NCI-H187 treated with DMSO at 0.1 percent for 48 hours (cell line): ENCODE data around the gene NKX1-1.

ENCODE experiments used
- DNase-seq: peaks from one replicate; lab custom pipeline; 2025; lab: John Stamatoyannopoulos, UW

NKX1-1 gene

DNA sequence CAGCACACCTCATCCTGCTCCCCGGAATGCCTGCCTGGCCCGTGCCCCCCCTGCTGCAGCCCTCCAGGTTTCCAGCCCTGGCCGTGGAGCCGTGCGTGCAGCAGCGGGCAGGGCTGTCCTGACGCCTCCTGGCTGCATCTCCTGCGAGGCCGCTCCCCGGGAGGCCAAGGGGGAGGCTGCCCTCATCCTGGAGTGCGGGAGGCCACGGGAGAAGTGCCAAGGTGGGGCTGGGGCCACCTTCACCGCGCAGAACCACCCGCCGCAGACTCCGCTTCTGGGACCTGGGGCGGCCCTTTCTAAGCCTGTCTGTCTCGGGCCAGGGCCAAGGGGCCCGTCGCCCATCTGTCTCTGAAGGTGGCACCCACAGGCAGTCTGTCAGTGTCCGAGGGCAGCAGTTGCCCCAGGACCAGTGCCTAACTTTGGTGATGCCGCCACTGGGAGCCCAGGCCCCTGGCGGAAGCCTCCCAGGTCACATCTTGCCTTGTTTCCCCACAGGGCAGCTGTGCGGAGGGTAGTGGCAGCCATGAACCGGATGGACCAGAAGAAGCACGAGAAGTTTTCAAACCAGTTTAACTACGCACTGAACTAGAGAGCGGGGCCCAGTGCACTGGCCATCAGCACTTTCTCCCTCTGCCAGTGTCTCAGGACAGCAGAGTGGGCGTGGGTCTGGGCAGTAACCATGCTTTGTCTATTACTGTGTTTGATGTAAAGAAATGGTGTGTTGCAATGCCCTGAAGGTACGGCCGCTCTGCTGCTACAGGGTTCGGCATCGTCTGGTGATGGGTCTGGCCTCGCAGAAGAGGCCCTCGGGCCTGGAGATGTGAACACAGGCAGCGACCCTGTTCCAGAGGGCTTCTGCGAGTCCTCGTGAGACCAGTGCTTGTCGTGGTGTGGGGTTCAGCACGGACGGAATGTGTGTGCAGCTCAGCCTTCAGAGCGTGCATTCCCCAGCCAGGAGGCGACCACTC is 20.6 kb downstream of the NKX1-1 start:
- no peak for DNase-seq

- DNase-seq: no peak
These were observed 21.4 kb downstream of the NKX1-1 start for GRCh38 chr4:1384675-1385372.

- no peak for DNase-seq
These were observed 22.3 kb downstream of the NKX1-1 start for GRCh38 chr4:1383728-1384591.

DNA sequence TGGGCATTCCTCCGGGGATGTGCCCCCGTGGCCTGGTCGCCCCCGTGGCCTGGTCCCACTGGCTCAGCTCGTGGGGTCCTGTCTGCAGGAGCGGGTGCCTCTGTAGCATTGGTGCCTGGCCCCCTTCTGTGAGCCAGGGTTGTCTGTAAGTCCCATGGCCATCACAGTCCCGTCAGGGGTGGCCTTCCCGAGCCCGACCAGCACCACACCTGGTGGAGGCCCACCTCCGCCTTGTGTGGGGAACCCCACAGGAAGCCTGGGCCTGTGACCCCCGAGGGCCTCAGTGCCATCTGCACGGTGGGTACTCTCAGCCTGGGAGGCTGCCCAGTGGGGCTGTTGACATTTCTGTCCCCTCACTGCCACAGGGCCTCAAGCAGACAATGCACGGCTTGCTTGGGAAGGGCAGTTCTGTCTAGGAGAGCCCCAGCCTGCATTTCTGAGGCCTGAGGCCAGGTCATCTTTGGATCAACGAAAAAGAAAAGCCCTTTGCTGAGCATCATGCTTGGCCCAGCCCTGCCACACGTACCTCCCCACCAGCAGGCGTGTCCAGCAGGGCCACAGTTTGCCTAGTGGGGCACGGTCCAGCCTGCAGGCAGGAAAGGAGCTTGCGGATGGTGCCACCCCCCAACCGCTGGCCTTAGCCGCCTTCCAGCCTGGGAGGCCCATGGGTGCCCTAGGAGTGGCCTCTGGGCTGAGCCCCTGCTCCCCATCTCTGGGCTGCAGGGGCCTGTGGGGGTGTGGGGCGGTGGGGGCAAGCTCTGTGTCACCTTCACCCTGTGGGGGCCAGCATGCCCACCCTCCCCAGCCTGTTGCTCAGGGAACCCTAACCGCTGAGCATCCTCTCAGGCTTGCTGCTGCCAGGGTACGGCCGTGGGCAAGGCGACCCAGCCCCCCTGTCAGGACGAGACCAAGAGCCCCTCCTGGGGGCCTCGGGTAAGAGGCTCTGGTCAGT is 23.2 kb downstream of the NKX1-1 start:
- DNase-seq: no peak

GRCh38 chr4:1381944-1382541 is 24.2 kb downstream of the NKX1-1 start:
- no peak for DNase-seq

GRCh38 chr4:1381181-1381621 is 25.0 kb downstream of the NKX1-1 start:
- no peak for DNase-seq

GRCh38 chr4:1380368-1381151 is 25.7 kb downstream of the NKX1-1 start:
- DNase-seq: no peak

DNA sequence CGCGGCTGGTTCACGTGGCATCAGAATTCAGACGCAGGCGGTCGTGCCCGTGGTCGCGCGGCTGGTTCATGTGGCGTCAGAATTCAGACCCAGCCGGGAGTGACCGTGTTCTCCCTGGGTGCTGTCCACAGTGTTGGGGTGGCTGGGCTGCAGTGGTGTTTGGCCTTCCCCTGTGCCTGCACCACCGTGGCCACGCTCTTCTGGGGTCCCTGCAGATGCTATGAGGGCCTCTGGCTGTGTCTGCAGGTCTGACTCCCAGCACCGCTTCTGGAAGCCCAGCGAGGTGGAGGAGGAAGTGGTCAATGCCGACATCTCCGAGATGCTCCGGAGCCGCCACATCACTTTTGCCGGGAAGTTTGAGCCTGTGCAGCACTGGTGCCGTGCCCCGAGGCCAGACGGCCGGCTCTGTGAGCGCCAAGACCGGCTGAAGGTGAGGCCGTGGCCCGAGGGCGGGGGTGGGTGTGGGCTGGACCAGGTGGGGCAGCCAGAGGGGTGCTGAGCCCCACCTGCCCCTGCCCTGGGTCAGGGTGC is 26.4 kb downstream of the NKX1-1 start:
- no peak for DNase-seq

- DNase-seq: no peak
These were observed 26.9 kb downstream of the NKX1-1 start for GRCh38 chr4:1379351-1379781.

- no peak for DNase-seq
These were observed 27.5 kb downstream of the NKX1-1 start for GRCh38 chr4:1378559-1379231.

GRCh38 chr4:1377606-1378261 is 28.5 kb downstream of the NKX1-1 start:
- DNase-seq: no peak

DNA sequence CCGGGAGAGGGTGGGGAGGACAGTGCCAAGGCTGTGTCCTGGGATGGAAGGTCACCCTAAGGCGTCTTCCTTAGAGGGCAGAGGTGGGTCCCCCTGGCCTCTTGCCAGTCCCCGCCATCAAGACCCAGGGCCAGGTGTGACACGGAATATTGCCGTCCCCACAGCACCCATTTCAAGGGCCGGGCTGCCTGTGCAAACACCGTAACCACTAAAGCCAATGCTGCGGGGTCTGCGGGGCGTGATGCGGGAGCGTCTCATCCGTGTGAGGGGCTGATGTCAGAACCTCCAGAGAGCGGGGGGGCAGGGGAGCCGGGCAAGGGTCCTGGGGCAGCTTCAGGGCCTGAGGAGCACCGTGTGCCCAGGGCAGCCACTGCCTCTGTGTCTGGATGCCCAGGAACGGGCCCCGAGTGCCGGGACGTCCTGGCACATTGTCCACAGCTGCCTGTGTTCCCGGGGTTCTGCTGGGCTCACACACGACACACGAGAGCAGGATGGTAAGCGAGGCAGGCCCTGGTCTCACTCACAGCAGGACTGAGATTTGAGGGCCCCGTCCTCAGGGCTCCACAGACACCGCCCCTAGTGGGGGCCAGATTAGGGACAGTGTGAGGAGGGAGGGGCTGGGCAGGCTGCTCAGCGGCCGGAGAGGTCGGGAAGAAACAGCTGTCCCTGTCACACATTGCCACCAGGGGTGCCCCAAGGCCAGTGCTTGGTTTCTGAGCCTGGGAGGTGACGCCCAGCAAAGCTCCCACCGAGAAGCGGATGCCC is 29.2 kb downstream of the NKX1-1 start:
- DNase-seq: no peak

DNA sequence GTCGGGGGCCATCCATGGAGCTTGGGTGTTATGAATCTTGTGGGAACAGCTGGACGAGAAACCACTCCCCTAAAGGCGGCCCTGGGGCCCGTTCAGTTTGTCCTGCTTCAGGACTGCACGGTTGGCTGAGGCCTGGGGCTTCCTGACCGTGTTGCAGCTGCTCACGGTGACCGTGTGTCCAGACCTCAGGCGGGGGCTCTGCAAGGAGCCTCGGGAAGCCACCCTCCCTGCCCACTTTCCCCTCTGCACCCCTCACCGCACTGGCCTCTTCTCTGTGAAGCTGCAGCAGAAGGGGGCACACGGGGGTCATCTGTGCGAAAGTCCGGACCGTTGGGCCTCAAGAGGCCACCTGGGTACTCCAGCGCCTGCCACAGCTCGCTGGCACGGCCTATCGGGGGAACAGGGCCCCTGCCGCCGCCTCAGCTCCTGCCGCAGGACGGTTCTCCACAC is 29.8 kb downstream of the NKX1-1 start:
- DNase-seq: no peak

DNA sequence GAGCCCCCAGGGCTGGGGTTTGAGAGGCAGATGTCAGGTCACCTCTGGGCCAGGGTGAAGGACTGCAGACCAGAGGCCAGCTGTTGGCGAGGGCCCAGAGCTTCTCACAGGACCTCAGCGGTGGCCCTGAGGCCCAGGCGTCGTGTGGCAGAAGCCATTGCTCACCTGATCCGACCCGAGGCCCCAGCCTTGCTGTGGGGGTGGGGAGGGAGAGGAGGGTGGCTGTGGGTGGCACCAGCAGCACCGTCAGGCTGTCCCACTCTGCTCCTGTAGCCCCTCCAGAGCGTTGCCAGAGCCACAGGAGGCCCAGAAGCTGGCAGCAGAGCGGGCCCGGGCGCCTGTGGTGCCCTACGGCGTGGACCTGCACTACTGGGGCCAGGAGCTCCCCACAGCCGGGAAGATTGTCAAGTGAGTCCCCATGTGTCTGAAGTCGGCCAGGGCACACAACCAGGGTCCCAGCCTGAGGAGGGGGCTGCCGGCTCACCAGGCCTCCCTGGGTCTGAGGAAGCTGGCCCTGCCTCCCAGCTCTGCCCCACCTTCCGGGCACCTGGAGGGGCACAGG is 30.4 kb downstream of the NKX1-1 start:
- DNase-seq: no peak

DNA sequence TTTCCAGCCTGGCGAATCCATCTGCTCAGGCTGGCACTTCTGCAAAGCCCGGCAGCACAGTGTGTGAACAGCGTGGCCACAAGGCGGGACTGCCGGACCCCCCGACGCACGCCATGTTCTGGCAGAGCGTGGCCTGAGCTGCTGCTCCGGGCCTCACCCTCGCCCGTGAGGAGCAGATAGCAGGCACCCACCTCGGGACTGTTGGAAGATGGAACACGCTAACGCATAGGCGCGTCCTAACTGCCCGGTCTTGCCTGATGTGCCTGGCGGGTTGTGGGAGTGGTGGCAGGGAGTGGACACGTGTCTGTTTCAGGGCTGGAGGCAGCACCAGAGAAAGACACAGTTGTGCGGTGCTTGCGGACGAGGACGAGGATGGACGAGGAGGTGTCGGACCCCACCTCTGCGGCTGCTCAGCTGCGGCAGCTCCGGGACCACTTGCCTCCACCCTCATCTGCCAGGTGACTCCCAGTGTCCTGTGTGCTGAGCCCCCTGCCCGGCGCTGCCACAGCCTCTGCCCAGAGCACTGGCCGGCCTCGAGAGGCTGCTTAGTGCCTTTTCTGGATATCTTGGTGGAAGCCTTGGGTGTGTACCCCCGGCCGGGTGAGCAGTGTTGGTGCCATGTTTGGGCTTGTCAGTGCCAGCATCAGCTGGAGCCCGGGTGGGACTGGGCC is 31.1 kb downstream of the NKX1-1 start:
- DNase-seq: no peak

- no peak for DNase-seq
These were observed 31.6 kb downstream of the NKX1-1 start for GRCh38 chr4:1374706-1375045.
